ENCODE results near the gene RTCB.
A peak's percentile ranks its signal among the peaks of the same experiment; 100 is the strongest.

RTCB gene

GRCh38 chr22:32411829-32412592 lies at the start of gene RTCB:
TSS of gene RTCB (minus strand) at chr22:32412247. CDS start at chr22:32412156, 91 bp downstream.
- DNase-seq (ENCODE audit: low spot score), result peak; percentile 84

DNA sequence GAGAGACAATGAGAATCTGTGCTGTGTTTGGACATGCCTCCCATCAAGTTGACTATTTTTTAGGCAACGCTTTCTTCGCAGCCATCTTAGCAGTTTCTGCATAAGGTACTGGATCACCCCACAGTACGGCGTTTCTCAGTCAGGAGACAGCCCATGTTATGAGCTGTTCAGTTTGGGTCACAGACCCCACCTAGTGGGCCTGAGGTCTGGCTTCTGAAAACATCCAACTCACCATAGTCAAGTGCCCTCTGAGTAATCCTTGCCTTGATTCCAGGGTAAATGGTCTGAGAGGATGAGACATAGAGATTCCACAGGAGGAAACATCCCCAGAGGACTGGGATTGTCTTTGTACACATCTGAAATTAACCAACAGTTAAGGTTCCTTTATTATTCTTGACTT lies 45.0 kb upstream of the RTCB start:
- DNase-seq (ENCODE audit: low spot score), result no peak

- DNase-seq (ENCODE audit: low spot score), result no peak
Observed at GRCh38 chr22:32448980-32449379, 36.9 kb upstream of the RTCB start.

DNA sequence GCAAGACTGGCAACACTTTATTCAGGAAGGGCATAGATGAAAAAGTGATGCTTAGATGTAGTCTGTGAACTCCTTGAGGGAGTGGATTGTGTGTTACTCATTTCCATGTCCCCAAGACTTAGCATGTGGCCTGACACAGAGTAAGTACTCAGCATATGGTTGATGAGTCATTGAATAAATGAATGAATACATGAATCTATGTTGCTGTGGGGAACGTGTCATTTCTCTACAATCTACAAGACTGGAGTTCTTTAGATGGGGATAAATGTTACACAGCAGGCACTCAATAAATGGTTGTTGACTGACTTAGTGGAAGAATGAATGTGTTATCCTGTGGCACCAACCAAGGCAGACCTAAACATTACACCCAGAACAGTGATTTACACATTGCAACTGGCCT lies 34.3 kb upstream of the RTCB start:
- no peak for DNase-seq (ENCODE audit: low spot score)

GRCh38 chr22:32444068-32444467 lies 32.0 kb upstream of the RTCB start:
- DNase-seq (ENCODE audit: low spot score), result peak; percentile 46

GRCh38 chr22:32430352-32430751 lies 18.3 kb upstream of the RTCB start:
- DNase-seq (ENCODE audit: low spot score), result no peak

DNA sequence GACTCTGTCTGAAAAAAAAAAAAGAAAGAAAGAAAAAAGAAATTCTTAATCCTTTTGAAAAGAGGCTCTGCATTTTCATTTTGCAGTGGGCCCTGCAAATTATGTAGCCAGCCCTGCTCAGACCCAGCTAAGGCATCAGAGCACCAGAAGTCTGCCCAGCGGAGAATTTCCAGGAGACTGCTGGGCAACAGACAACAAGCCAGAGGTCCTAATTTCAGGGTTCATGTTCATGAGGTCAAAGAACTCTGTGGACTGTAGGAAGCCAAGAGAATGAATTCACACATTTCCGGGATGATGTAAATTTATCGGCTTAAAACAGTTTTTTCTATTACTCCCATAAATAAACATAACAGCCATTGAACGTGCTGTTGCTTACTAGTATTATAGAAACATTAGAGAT lies 14.8 kb upstream of the RTCB start:
- DNase-seq (ENCODE audit: low spot score), result no peak

GRCh38 chr22:32423664-32424063 lies 11.6 kb upstream of the RTCB start:
- no peak for DNase-seq (ENCODE audit: low spot score)

DNA sequence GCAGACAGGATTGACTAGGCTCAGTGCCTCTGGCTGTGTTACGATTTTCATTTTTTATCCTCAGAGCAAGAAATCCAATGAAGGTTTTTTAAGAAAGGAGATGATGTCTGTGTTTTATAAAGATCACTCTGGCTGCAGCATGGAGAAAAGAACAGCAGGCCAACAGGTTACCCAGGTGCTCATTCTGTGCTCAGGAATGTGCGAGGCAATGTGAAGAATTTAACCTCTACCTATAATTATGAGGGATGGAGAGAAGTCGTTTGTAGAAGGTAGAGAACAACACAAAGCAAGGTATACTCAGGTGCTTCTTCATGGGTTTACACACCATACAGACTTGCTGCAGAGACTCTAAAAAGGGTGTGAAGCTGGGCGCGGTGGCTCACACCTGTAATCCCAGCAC lies 10.0 kb upstream of the RTCB start:
- no peak for DNase-seq (ENCODE audit: low spot score)

- DNase-seq (ENCODE audit: low spot score), result no peak
Observed at GRCh38 chr22:32421484-32421883, 9.4 kb upstream of the RTCB start.

- no peak for DNase-seq (ENCODE audit: low spot score)
Observed at GRCh38 chr22:32417906-32418305, 5.9 kb upstream of the RTCB start.

GRCh38 chr22:32416556-32417085 lies 4.6 kb upstream of the RTCB start:
- no peak for DNase-seq (ENCODE audit: low spot score)

DNA sequence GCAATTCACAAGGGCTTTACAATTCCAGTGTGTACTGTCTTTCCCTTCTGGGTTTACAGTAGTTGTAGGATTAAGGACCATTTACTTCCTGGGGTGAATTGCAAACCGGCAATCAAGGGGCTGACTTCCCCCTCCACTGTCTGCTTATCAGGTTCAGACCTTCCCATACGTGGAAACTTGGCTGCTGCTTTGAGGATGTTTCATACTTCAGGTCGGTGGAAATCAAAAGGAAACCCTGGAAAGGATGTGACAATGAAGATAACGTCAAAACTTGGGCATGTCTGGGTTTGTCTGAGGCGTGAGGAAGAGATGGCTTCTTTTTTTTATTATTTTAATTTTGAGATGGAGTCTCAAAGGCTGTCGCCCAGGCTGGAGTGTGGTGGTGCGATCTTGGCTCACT lies 2.1 kb upstream of the RTCB start:
- DNase-seq (ENCODE audit: low spot score), result no peak

- no peak for DNase-seq (ENCODE audit: low spot score)
Observed at GRCh38 chr22:32413719-32414118, 1.7 kb upstream of the RTCB start.

DNA sequence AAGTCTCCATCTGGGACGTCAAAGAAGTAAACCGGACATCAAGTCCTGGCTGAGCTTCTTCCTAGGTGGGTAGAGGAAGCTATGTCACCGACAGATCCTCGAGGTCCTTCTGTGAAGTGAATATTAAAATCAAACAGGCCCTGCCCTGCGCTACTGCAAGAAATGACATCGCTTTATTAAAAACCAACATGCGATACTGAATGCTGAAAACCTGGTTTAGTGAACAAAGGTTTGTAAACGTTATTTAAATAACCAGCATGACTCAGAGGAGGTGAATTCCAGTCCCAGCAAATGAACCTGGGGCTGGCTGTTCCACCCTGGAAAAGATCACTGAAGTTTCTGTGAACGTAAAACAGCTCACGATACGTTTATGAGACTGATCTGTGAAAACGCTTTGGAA lies 645 bp downstream of the RTCB start:
- DNase-seq (ENCODE audit: low spot score), result peak; percentile 38

- DNase-seq (ENCODE audit: low spot score), result no peak
Observed at GRCh38 chr22:32410459-32410858, 1.6 kb downstream of the RTCB start.

DNA sequence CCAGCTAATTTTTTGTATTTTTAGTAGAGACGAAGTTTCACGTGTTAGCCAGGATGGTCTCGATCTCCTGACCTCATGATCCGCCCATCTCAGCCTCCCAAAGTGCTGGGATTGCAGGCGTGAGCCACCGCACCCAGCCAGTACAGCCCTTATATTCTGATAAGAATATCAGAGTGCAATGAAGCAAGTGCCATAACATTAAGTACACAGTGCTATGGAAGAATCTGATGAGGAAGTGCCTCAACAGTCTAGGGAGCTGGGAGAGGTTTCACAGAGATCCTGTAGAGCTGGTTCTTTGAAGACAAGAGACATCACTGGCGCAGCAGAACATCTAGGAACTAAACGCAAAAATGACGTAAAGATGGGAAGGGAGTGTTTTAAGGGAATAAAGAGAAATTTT lies 2.1 kb downstream of the RTCB start:
- no peak for DNase-seq (ENCODE audit: low spot score)

DNA sequence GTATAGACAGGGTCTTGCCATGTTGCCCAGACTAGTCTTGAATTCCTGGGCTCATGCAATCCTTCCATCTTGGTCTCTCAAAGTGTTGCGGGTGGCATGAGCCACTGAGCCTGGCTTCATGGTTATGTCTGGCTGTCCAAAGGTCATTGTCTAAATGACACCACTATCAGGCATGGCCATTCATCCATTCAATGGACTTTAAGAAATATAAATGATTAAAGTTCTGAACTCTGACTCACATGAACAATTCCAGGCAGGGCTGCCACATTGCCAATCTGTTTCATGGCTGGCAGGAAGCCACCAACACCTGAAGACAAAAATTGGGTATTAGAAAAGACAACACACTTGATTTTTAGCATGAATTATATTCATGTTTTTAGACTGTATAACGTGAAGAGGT lies 4.1 kb downstream of the RTCB start:
- DNase-seq (ENCODE audit: low spot score), result no peak

- DNase-seq (ENCODE audit: low spot score), result no peak
Observed at GRCh38 chr22:32407312-32407711, 4.7 kb downstream of the RTCB start.

GRCh38 chr22:32404021-32404420 lies 8.0 kb downstream of the RTCB start:
- no peak for DNase-seq (ENCODE audit: low spot score)

DNA sequence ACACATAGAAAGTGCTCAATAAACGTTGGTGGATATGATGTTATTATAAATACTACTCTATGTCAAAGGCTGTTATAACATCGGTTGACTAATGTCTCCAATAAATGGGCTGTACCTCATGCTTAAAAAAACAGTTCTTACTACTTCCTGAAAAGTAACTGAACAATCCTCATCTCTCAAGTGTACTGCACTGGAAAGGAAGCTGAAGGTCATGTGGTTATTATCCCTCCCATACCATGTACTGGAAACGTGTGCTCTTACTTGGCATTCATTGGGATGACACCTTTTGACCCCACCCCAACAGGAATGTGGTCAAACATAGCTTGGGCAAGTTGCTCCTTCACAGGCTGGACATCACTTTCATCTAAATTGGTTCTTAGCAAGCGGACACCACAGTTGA lies 10.6 kb downstream of the RTCB start:
- DNase-seq (ENCODE audit: low spot score), result no peak

GRCh38 chr22:32396746-32397145 lies 15.3 kb downstream of the RTCB start:
- no peak for DNase-seq (ENCODE audit: low spot score)

GRCh38 chr22:32396255-32396654 lies 15.8 kb downstream of the RTCB start:
- no peak for DNase-seq (ENCODE audit: low spot score)

DNA sequence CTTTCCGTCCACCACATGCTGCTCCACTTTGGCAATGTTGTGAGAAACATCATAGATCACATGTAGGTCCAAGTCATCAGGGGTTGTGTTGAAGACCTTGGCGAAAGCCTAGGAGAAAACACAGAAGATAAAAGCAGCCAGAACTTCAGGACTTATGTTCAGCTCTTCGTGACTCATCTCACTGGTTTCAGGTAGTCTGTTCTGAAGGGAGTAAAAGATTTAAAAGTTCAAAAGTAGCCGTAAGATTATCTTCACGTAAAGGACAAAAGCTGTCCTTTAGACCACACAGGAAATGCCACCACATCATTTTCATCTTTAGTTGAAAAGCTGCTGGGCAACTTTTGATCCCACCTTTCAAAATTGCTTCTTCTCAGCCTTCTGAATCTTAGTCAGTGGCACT lies 16.9 kb downstream of the RTCB start:
- DNase-seq (ENCODE audit: low spot score), result no peak

Data from SW480 (cell line).